Liver (tissue), 9 donors: ENCODE measurements around the gene HOMEZ. TPM values are rescaled to one million over a fixed set of nuclear protein-coding genes. Genes with fewer than 3 reads are reported as not detected.
"Not testable (repeated sequence)": the region's sequence is repeated elsewhere in the genome, so short reads cannot be mapped to it uniquely, and the experiment has no call there.

ENCODE experiments used
- DNase-seq: peaks from one replicate; pipeline ENCODE4 v3.0.0-alpha.2; 2017; ENCODE audit warnings: low spot score
- H3K27ac ChIP-seq, 2 donors: one replicate each; pipeline ENCODE4 v1.7.0; 2013; ENCODE audit warnings: inconsistent platforms in 2 of 2, low read length in 2 of 2, control low read depth in 1 of 2, low read depth in 1 of 2, mild to moderate bottlenecking in 1 of 2
- H3K27me3 ChIP-seq, 4 donors: one replicate each; pipeline versions ENCODE4 v1.6.1 to v1.7.0; 2013; ENCODE audit warnings: low read length in 3 of 4, inconsistent platforms in 1 of 4, mild to moderate bottlenecking in 1 of 4, moderate library complexity in 1 of 4; ENCODE audit not compliant: control insufficient read depth in 4 of 4, insufficient read depth in 4 of 4
- H3K36me3 ChIP-seq, 4 donors: one replicate each; pipeline versions ENCODE4 v1.6.1 to v1.7.0; 2013; ENCODE audit warnings: low read length in 3 of 4, mild to moderate bottlenecking in 3 of 4, low read depth in 1 of 4, moderate library complexity in 1 of 4; ENCODE audit not compliant: control insufficient read depth in 4 of 4, insufficient read depth in 3 of 4
- H3K4me1 ChIP-seq, 4 donors: one replicate each; pipeline versions ENCODE4 v1.6.1 to v1.7.0; 2013; ENCODE audit warnings: low read length in 3 of 4, mild to moderate bottlenecking in 3 of 4, moderate library complexity in 1 of 4; ENCODE audit not compliant: control insufficient read depth in 4 of 4, insufficient read depth in 4 of 4
- H3K4me3 ChIP-seq, 3 donors: one replicate each; pipeline versions ENCODE4 v1.6.1 to v1.7.0; 2013; ENCODE audit warnings: low read length in 3 of 3, control low read depth in 1 of 3, low read depth in 1 of 3, mild to moderate bottlenecking in 1 of 3
- H3K9ac ChIP-seq, 2 donors: one replicate each; pipeline ENCODE4 v1.7.0; 2013; ENCODE audit warnings: low read length in 2 of 2, mild to moderate bottlenecking in 2 of 2, moderate library complexity in 2 of 2, control low read depth in 1 of 2, low read depth in 1 of 2
- H3K9me3 ChIP-seq, 4 donors: one replicate each; pipeline versions ENCODE4 v1.6.1 to v1.7.0; 2013; ENCODE audit warnings: low read length in 3 of 4; ENCODE audit not compliant: control insufficient read depth in 4 of 4
- GABPA ChIP-seq, 2 donors: IDR thresholded peaks in 1 of 2; conservative IDR thresholded peaks in 1 of 2; 2 replicates each; pipeline ENCODE4 v1.6.1; 2016; ENCODE audit warnings: antibody characterized with exemption in 2 of 2, mild to moderate bottlenecking in 1 of 2, moderate library complexity in 1 of 2
- HNF4A ChIP-seq, 2 donors: conservative IDR thresholded peaks; 2 replicates each; pipeline ENCODE4 v1.6.1; 2016; ENCODE audit warnings: antibody characterized with exemption in 2 of 2, mild to moderate bottlenecking in 2 of 2
- JUND ChIP-seq, 2 donors: IDR thresholded peaks; 2 replicates each; pipeline ENCODE4 v1.6.1; 2016; ENCODE audit warnings: antibody characterized with exemption in 2 of 2
- NR2F2 ChIP-seq: IDR thresholded peaks from 2 replicates; pipeline ENCODE4 v1.6.1; 2016; ENCODE audit warnings: antibody characterized with exemption
- RAD21 ChIP-seq, 2 donors: IDR thresholded peaks; 2 replicates each; pipeline ENCODE4 v1.6.1; 2016; ENCODE audit warnings: antibody characterized with exemption in 2 of 2, mild to moderate bottlenecking in 2 of 2
- RXRA ChIP-seq, 2 donors: IDR thresholded peaks; 2 replicates each; pipeline ENCODE4 v1.6.1; 2017 to 2018; ENCODE audit warnings: antibody characterized with exemption in 2 of 2, mild to moderate bottlenecking in 1 of 2
- SP1 ChIP-seq: IDR thresholded peaks from 2 replicates; pipeline ENCODE4 v1.6.1; 2018; ENCODE audit warnings: antibody characterized with exemption, mild to moderate bottlenecking
- TAF1 ChIP-seq: conservative IDR thresholded peaks from 2 replicates; pipeline ENCODE4 v1.6.1; 2016; ENCODE audit warnings: antibody characterized with exemption, mild to moderate bottlenecking
- WGBS: extraction: QIAGEN DNeasy Blood & Tissue Kit; methylation state at CpG from one replicate; pipeline ENCODE4 v1.1.7; 2013; 5-methylcytosine and 5-hydroxymethylcytosine counted together
- polyA plus RNA-seq, 2 donors: library from polyadenylated mRNA; stranded (reverse) in 1 of 2; unstranded in 1 of 2; fragments of 200-250 nt in 1 of 2; fragments of >200 nt in 1 of 2; fragmentation: Nextera tagmentation in 1 of 2; extraction: Ambion mirVana in 1 of 2; gene quantifications; one replicate each; pipeline versions ENCODE4 v1.2.1 to v1.2.3, GENCODE V29; 2013 to 2015
- total RNA-seq, 2 donors: library from RNA; depleted of rRNA; stranded (reverse); fragments of >200 nt; gene quantifications; one replicate each; pipeline ENCODE4 v1.2.3, GENCODE V29; 2014
- TF ChIP-seq, protein P1 (sequence below): IDR thresholded peaks from 2 replicates; pipeline ENCODE4 v1.6.1; 2016; ENCODE audit warnings: antibody characterized with exemption, mild to moderate bottlenecking
- donor health status: healthy.
- donor health status: healthy.
- donor health status: healthy.
- donor health status: healthy.
- donor health status: healthy.

The HOMEZ gene
- total and polyA plus RNA-seq, 4 donors, result 2.8 to 3.5 (median 3.3) TPM

DNA sequence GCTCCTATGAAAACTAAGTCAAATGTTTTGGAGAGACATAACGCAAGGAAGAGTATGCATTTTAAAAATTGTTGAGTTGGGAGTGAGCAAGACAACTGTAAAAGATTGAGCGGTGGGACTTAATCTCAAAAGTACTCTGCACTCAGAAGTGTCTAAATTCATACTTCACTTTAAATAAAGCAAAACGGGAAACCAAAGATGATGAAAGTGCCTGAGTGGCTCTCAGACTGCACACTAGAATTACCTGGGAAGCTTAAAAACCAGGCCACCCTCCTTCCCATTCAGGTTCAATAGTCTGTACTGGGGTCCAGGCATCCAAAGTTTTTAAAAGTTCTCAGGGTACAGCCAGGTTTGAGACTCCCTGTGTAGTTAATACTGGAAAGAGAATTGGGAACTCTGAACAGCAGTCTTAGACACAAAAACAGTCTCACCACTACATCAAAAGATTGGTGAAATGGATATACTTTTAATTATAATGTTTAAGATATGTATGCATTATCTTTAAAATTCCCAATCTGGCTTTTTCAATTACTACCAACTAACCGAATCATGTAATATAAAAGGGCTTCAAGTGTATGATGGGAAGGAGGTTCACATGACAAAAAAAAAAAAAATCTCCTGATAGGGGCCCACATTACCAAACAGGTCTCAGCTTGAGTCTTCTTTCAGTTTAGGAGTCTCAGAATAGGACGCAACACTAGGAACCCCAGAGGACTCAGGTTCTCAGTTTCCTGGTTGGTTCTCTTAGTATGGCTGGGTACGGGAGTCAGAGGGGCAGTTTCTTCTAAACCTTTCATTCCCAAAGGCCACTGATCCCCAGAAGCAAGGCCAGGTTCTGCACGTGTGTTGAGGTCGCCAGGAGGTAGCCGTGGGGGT is 1.0 kb downstream of the HOMEZ start:
- 31% methylated on average over 9 of the region's 9 CpGs for WGBS
- no peak for DNase-seq
- TF ChIP-seq, protein P1, sequence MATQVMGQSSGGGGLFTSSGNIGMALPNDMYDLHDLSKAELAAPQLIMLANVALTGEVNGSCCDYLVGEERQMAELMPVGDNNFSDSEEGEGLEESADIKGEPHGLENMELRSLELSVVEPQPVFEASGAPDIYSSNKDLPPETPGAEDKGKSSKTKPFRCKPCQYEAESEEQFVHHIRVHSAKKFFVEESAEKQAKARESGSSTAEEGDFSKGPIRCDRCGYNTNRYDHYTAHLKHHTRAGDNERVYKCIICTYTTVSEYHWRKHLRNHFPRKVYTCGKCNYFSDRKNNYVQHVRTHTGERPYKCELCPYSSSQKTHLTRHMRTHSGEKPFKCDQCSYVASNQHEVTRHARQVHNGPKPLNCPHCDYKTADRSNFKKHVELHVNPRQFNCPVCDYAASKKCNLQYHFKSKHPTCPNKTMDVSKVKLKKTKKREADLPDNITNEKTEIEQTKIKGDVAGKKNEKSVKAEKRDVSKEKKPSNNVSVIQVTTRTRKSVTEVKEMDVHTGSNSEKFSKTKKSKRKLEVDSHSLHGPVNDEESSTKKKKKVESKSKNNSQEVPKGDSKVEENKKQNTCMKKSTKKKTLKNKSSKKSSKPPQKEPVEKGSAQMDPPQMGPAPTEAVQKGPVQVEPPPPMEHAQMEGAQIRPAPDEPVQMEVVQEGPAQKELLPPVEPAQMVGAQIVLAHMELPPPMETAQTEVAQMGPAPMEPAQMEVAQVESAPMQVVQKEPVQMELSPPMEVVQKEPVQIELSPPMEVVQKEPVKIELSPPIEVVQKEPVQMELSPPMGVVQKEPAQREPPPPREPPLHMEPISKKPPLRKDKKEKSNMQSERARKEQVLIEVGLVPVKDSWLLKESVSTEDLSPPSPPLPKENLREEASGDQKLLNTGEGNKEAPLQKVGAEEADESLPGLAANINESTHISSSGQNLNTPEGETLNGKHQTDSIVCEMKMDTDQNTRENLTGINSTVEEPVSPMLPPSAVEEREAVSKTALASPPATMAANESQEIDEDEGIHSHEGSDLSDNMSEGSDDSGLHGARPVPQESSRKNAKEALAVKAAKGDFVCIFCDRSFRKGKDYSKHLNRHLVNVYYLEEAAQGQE, result no peak
- TF ChIP-seq RXRA (IDR thresholded peaks at IDR 0.05), result peak; percentile 18 to 40

DNA sequence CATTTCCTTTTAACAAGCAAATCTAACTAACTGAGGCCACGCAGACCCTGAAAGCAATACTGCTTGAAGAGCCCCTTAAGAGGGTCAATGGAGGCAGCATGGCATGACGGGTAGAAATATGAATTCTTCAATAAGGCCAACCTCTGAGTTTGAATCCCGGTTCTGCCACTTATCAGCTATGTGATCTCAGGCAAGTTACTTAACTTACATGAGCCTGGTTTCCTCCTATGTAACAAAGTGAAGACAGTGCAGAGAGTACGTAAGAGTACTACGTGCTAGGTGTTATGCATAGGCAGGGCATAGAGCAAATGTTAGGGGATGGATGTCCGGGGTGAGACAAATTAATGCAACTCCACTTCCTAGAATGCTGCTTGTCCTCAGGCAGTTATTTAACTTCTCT is 4.7 kb downstream of the HOMEZ start:
- DNase-seq, result no peak
- no peak for TF ChIP-seq JUND (IDR thresholded peaks at IDR 0.05)
- no peak for TF ChIP-seq GABPA (IDR thresholded peaks at IDR 0.05 in 1 of 2, conservative IDR thresholded peaks at IDR 0.05 in 1 of 2)
- no peak for TF ChIP-seq HNF4A (conservative IDR thresholded peaks at IDR 0.05)
- TF ChIP-seq RAD21 (IDR thresholded peaks at IDR 0.05), result no peak
- no peak for TF ChIP-seq SP1
- TF ChIP-seq TAF1, result no peak
- Histone ChIP-seq H3K27me3 (no peaks in the 10 kb centered on the region), H3K4me1 (peaks cover 3 to 10% (median 8%) of the 10 kb centered on the region in 4 donors), H3K4me3 (no peak overlapping the region), H3K9ac (no peak overlapping the region), H3K36me3 (peaks cover 0 to 6% (median 3%) of the 10 kb centered on the region in 4 donors), H3K9me3 (no peaks in the 10 kb centered on the region), H3K27ac (no peak overlapping the region)
- 93% methylated on average over 6 of the region's 6 CpGs for WGBS

More for the DNA sequence above, 1.0 kb downstream of the HOMEZ start:
- H3K27me3 ChIP-seq, result no peaks in the 10 kb centered on the region
- H3K4me1 ChIP-seq, result peaks cover 5 to 17% (median 16%) of the 10 kb centered on the region in 4 donors
- peak overlapping the region; percentile 40 to 84 for H3K9ac ChIP-seq
- peak overlapping the region; percentile 93 to 98 for H3K27ac ChIP-seq
- peak overlapping the region; percentile 72 to 92 (median 83) for H3K4me3 ChIP-seq
- H3K36me3 ChIP-seq, result no peaks in the 10 kb centered on the region
- no peaks in the 10 kb centered on the region for H3K9me3 ChIP-seq

DNA sequence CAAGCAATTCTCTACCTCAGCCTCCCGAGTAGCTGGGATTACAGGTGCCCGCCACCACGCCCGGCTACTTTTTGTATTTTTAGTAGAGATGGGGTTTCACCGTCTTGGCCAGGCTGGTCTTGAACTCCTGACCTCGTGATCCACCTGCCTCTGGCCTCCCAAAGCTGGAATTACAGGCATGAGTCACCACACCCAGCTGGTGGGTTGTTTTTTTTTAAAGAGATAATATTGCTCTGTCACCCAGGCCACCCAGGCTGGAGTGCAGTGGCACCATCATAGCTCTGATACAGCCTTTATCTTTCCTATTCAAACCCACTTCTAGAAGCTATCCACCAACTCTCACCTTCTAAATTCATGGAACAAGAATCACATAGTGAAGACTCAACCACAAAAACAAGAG is 8.0 kb downstream of the HOMEZ start:
- H3K9me3 ChIP-seq, DNase-seq, H3K4me3 ChIP-seq, H3K9ac ChIP-seq, H3K27ac ChIP-seq, H3K27me3 ChIP-seq, H3K4me1 ChIP-seq: not testable (repeated sequence)
- H3K36me3 ChIP-seq, result peaks cover 0 to 13% (median 5%) of the 10 kb centered on the region in 4 donors
- 95% methylated on average over 6 of the region's 6 CpGs for WGBS

GRCh38 chr14:23277189-23277588 is 8.7 kb downstream of the HOMEZ start:
- Histone ChIP-seq H3K4me3 (no peak overlapping the region), H3K27ac (no peak overlapping the region), H3K36me3 (peaks cover 0 to 13% (median 5%) of the 10 kb centered on the region in 4 donors), H3K9me3 (no peaks in the 10 kb centered on the region), H3K27me3 (no peaks in the 10 kb centered on the region), H3K9ac (no peak overlapping the region), H3K4me1 (no peaks in the 10 kb centered on the region)
- no peak for DNase-seq
- TF ChIP-seq NR2F2, result no peak
- TF ChIP-seq RXRA (IDR thresholded peaks at IDR 0.05), result no peak
- no peak for TF ChIP-seq JUND (IDR thresholded peaks at IDR 0.05)
- 80% methylated on average over 3 of the region's 3 CpGs for WGBS
